H9 (cell line): ENCODE data around the gene CSTPP1. TPM values are rescaled to one million over a fixed set of nuclear protein-coding genes. Genes with fewer than 3 reads are reported as not detected.

Experiments
- DNase-seq: peaks from one replicate; pipeline ENCODE4 v3.0.0-alpha.2; 2017
- H2AFZ ChIP-seq: one replicate; pipeline ENCODE4 v1.6.1; 2013; ENCODE audit warnings: mild to moderate bottlenecking, low read length, control low read depth, moderate library complexity
- H2AK5ac ChIP-seq: 2 replicates; pipeline ENCODE4 v1.6.1; 2013; ENCODE audit warnings: low read length, control low read depth, mixed read lengths; ENCODE audit not compliant: insufficient read length
- H2BK120ac ChIP-seq: one replicate; pipeline ENCODE4 v1.6.1; 2013; ENCODE audit warnings: low read depth, mild to moderate bottlenecking, low read length, control low read depth, inconsistent platforms; ENCODE audit not compliant: poor library complexity, severe bottlenecking
- H2BK12ac ChIP-seq: 2 replicates; pipeline ENCODE4 v1.6.1; 2013; ENCODE audit warnings: low read length, control low read depth, mixed read lengths, low read depth; ENCODE audit not compliant: insufficient read length
- H2BK15ac ChIP-seq: 2 replicates; pipeline ENCODE4 v1.6.1; 2013; ENCODE audit warnings: low read depth, low read length, control low read depth
- H2BK20ac ChIP-seq: one replicate; pipeline ENCODE4 v1.6.1; 2013; ENCODE audit warnings: low read depth, mild to moderate bottlenecking, low read length, control low read depth, inconsistent platforms; ENCODE audit not compliant: poor library complexity, severe bottlenecking
- H2BK5ac ChIP-seq: 2 replicates; pipeline ENCODE4 v1.6.1; 2013; ENCODE audit warnings: low read length, control low read depth, mixed read lengths; ENCODE audit not compliant: insufficient read length
- H3K14ac ChIP-seq: 2 replicates; pipeline ENCODE4 v1.6.1; 2013; ENCODE audit warnings: low read length, control low read depth; ENCODE audit not compliant: insufficient read depth
- H3K18ac ChIP-seq: 2 replicates; pipeline ENCODE4 v1.6.1; 2013; ENCODE audit warnings: low read depth, mild to moderate bottlenecking, mixed read lengths, low read length, control low read depth; ENCODE audit not compliant: insufficient read length
- H3K23ac ChIP-seq: 2 replicates; pipeline ENCODE4 v1.6.1; 2013; ENCODE audit warnings: low read length, control low read depth, mixed read lengths, low read depth; ENCODE audit not compliant: insufficient read length
- H3K23me2 ChIP-seq: 2 replicates; pipeline ENCODE4 v1.6.1; 2013; ENCODE audit warnings: low read depth, mild to moderate bottlenecking, mixed read lengths, low read length, control low read depth; ENCODE audit not compliant: insufficient read length, poor library complexity, severe bottlenecking
- H3K27ac ChIP-seq: 2 replicates; pipeline ENCODE4 v1.5.1; 2013; ENCODE audit warnings: low read length, control low read depth, mixed read lengths, low read depth; ENCODE audit not compliant: insufficient read length
- H3K27me3 ChIP-seq: 2 replicates; pipeline ENCODE4 v1.6.1; 2013; ENCODE audit warnings: low read length, control low read depth, inconsistent platforms; ENCODE audit not compliant: insufficient read depth
- H3K4ac ChIP-seq: 2 replicates; pipeline ENCODE4 v1.6.1; 2013; ENCODE audit warnings: low read depth, mild to moderate bottlenecking, control low read depth, inconsistent platforms, low read length, moderate library complexity
- H3K4me1 ChIP-seq: 2 replicates; pipeline ENCODE4 v1.6.1; 2013; ENCODE audit warnings: low read length, control low read depth, inconsistent platforms; ENCODE audit not compliant: insufficient read depth
- H3K4me2 ChIP-seq: 2 replicates; pipeline ENCODE4 v1.6.1; 2013; ENCODE audit warnings: low read length, control low read depth, mixed read lengths; ENCODE audit not compliant: insufficient read length, insufficient read depth
- H3K56ac ChIP-seq: 2 replicates; pipeline ENCODE4 v1.6.1; 2013; ENCODE audit warnings: low read depth, mild to moderate bottlenecking, mixed read lengths, low read length, control low read depth; ENCODE audit not compliant: insufficient read length
- H3K79me1 ChIP-seq: 2 replicates; pipeline ENCODE4 v1.6.1; 2013; ENCODE audit warnings: low read depth, mild to moderate bottlenecking, moderate library complexity, low read length, control low read depth, inconsistent platforms; ENCODE audit not compliant: insufficient read depth, poor library complexity, severe bottlenecking
- H3K79me2 ChIP-seq: 2 replicates; pipeline ENCODE4 v1.6.1; 2013; ENCODE audit warnings: low read length, control low read depth, inconsistent platforms; ENCODE audit not compliant: insufficient read depth
- H3K9ac ChIP-seq: 2 replicates; pipeline ENCODE4 v1.6.1; 2013; ENCODE audit warnings: low read length, control low read depth, mixed read lengths; ENCODE audit not compliant: insufficient read length; ENCODE audit errors: extremely low read depth
- H3K9me3 ChIP-seq: one replicate; pipeline ENCODE4 v1.6.1; 2013; ENCODE audit warnings: low read depth, low read length, inconsistent platforms; ENCODE audit not compliant: control insufficient read depth
- H3T11ph ChIP-seq: one replicate; pipeline ENCODE4 v1.6.1; 2013; ENCODE audit warnings: mild to moderate bottlenecking, low read length, control low read depth, inconsistent platforms
- H4K20me1 ChIP-seq: one replicate; pipeline ENCODE4 v1.6.1; 2013; ENCODE audit not compliant: control insufficient read depth, insufficient read length, insufficient read depth
- H4K5ac ChIP-seq: 2 replicates; pipeline ENCODE4 v1.6.1; 2013; ENCODE audit warnings: low read depth, mild to moderate bottlenecking, mixed read lengths, low read length, control low read depth; ENCODE audit not compliant: insufficient read length
- H4K8ac ChIP-seq: replicated peaks from 2 replicates; pipeline ENCODE4 v1.6.1; 2013; ENCODE audit warnings: low read length, control low read depth, mixed read lengths, low read depth; ENCODE audit not compliant: insufficient read length
- H4K91ac ChIP-seq: 2 replicates; pipeline ENCODE4 v1.6.1; 2013; ENCODE audit warnings: low read depth, mild to moderate bottlenecking, moderate library complexity, mixed read lengths, low read length, control low read depth; ENCODE audit not compliant: insufficient read length
- H3K27ac Mint-ChIP-seq, 3 experiments: 2 replicates in 2 of 3; 3 replicates in 1 of 3; pipeline ENCODE4 v1.8.0; 2020 to 2021; ENCODE audit warnings: mixed read lengths in 3 of 3, mild to moderate bottlenecking in 1 of 3, moderate library complexity in 1 of 3
- H3K27me3 Mint-ChIP-seq: 2 replicates; pipeline ENCODE4 v1.8.0; 2021; ENCODE audit warnings: low read depth, mild to moderate bottlenecking, moderate library complexity, mixed read lengths
- H3K36me3 Mint-ChIP-seq, 3 experiments: 2 replicates in 2 of 3; 3 replicates in 1 of 3; pipeline ENCODE4 v1.8.0; 2020 to 2021; ENCODE audit warnings: low read depth in 3 of 3, mixed read lengths in 3 of 3; ENCODE audit not compliant: insufficient read depth in 1 of 3
- H3K4me1 Mint-ChIP-seq, 2 experiments: 2 replicates each; pipeline ENCODE4 v1.8.0; 2020; ENCODE audit warnings: mixed read lengths in 2 of 2
- H3K4me3 Mint-ChIP-seq, 2 experiments: 2 replicates in 1 of 2; 3 replicates in 1 of 2; pipeline ENCODE4 v1.8.0; 2020 to 2021; ENCODE audit warnings: mild to moderate bottlenecking in 2 of 2, mixed read lengths in 2 of 2, moderate library complexity in 1 of 2
- H3K9me3 Mint-ChIP-seq, 2 experiments: 2 replicates in 1 of 2; 3 replicates in 1 of 2; pipeline ENCODE4 v1.8.0; 2020; ENCODE audit warnings: mild to moderate bottlenecking in 2 of 2, mixed read lengths in 2 of 2, moderate library complexity in 1 of 2
- CTCF ChIP-seq: fragments of 200-600 bp; sonication (generic); conservative IDR thresholded peaks from 3 replicates; pipeline ENCODE4 v1.8.0; 2021; ENCODE audit warnings: antibody characterized with exemption, mild to moderate bottlenecking
- WGBS: extraction: QIAGEN DNeasy Blood & Tissue Kit; methylation state at CpG from one replicate; pipeline ENCODE4 v1.1.7; 2013; ENCODE audit warnings: missing lambda C conversion rate, low lambda C conversion rate, mixed read lengths; ENCODE audit not compliant: insufficient read length; ENCODE audit errors: extremely low coverage; 5-methylcytosine and 5-hydroxymethylcytosine counted together
- total RNA-seq: library from RNA; stranded (reverse); gene quantifications from 2 replicates; pipeline ENCODE4 v1.2.1, GENCODE V29; 2021

The CSTPP1 gene
- total RNA-seq, 1 experiment from 2014 or later = 21.2 TPM

- H3K23ac ChIP-seq = no peak overlapping the region
- no peak overlapping the region for H2BK20ac ChIP-seq
Measured at GRCh38 chr11:47106798-47107411, 170.3 kb downstream of the CSTPP1 start.

More at GRCh38 chr11:47106798-47107411, 170.3 kb downstream of the CSTPP1 start:
- Histone ChIP-seq H3K4me2 (no peak overlapping the region), H4K91ac (no peak overlapping the region), H3K9ac (no peak overlapping the region), H3K23me2 (no peaks in the 10 kb centered on the region), H2BK120ac (no peak overlapping the region), H2BK5ac (no peak overlapping the region), H3K27me3 (no peaks in the 10 kb centered on the region), H2BK12ac (no peak overlapping the region), H2AK5ac (no peak overlapping the region), H3T11ph (no peak overlapping the region), H4K8ac (no peak overlapping the region), H2BK15ac (no peak overlapping the region), H3K4ac (no peak overlapping the region), H4K5ac (no peak overlapping the region), H2AFZ (no peak overlapping the region), H4K20me1 (no peaks in the 10 kb centered on the region), H3K14ac (no peak overlapping the region), H3K18ac (no peak overlapping the region), H3K79me1 (no peaks in the 10 kb centered on the region), H3K56ac (no peak overlapping the region), H3K79me2 (no peaks in the 10 kb centered on the region), H3K9me3 (no peaks in the 10 kb centered on the region), H3K27ac (no peak overlapping the region), H3K4me1 (peaks cover 4% of the 10 kb centered on the region; the same call in 1 of the 2 replicates)
- Mint-ChIP-seq H3K4me3 (no peak overlapping the region), H3K27ac (peak overlapping the region in 1 of 3 experiments; percentile 29; a peak in 2 of 7 replicates), H3K4me1 (peaks cover 13 to 16% of the 10 kb centered on the region in 2 experiments), H3K36me3 (no peaks in the 10 kb centered on the region), H3K27me3 (no peaks in the 10 kb centered on the region), H3K9me3 (no peaks in the 10 kb centered on the region)
- no CpG with 5 or more reads among the region's 7 CpGs for WGBS
- DNase-seq = no peak
- TF ChIP-seq CTCF = no peak
